ENCODE results near the gene PHF10. TPM values are rescaled to one million over a fixed set of nuclear protein-coding genes. Genes with fewer than 3 reads are reported as not detected.

PHF10 gene
- total RNA-seq, 2 donors from 2014 or later: 27.8 to 33.0 TPM

DNA sequence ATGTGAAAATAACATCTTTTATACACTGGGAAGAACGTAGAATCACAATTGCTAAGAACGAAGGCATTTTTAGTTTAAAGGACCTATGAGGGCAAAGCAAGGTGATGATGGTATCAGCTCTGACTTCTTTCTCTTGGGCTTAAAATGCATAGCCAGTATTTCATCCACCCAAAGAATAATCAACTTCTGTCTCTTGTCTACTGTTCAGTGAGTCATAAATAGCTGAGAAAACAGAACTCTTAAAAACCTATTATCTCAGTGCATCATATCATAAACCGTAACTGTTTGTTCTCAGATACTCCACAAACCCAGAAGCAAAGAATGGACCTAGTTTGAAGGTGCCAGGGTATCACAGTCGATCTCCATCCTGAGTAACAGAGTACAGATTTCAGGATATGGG is 5.2 kb downstream of the PHF10 start:
- Histone ChIP-seq H3K36me3 (replicated peaks in 1 of 2; ENCODE audit: insufficient read depth in 1 of 2, low read depth in 2 of 2) (peaks cover 0 to 11% of the 10 kb centered on the region in 2 donors), H3K27ac (no peak overlapping the region), H3K4me1 (peaks cover 18% of the 10 kb centered on the region), H3K27me3 (no peaks in the 10 kb centered on the region), H3K9me3 (no peaks in the 10 kb centered on the region), H3K4me3 (no peak overlapping the region)
- WGBS, 2 donors: 81 to 83% methylated on average over 4 of the region's 4 CpGs
- intact Hi-C loops (cut with DNase I): no loop called here
- TF ChIP-seq POLR2A (IDR thresholded peaks at IDR 0.05): no peak
- no peak for TF ChIP-seq CTCF (IDR thresholded peaks at IDR 0.05)
- no peak for ATAC-seq
- no peak for DNase-seq

- no peak for ATAC-seq
- DNase-seq: no peak
- Histone ChIP-seq H3K27ac (no peak overlapping the region), H3K27me3 (no peaks in the 10 kb centered on the region), H3K4me1 (no peaks in the 10 kb centered on the region), H3K9me3 (no peaks in the 10 kb centered on the region), H3K4me3 (no peak overlapping the region), H3K36me3 (replicated peaks in 1 of 2; ENCODE audit: insufficient read depth in 1 of 2, low read depth in 2 of 2) (peaks cover 0 to 19% of the 10 kb centered on the region in 2 donors)
- 91 to 93% methylated on average over 9 of the region's 9 CpGs for WGBS, 2 donors
- TF ChIP-seq CTCF (IDR thresholded peaks at IDR 0.05) (no peak), POLR2A (IDR thresholded peaks at IDR 0.05) (no peak)
- intact Hi-C loops (cut with DNase I): no loop called here
Measured at GRCh38 chr6:169714595-169714994, 9.7 kb downstream of the PHF10 start.

GRCh38 chr6:169714178-169714577 is 10.1 kb downstream of the PHF10 start:
- ATAC-seq (no peak), DNase-seq (no peak)
- TF ChIP-seq CTCF (IDR thresholded peaks at IDR 0.05): no peak
- TF ChIP-seq POLR2A (IDR thresholded peaks at IDR 0.05): no peak
- Histone ChIP-seq H3K27me3 (no peaks in the 10 kb centered on the region), H3K4me1 (peaks cover 2% of the 10 kb centered on the region), H3K4me3 (no peak overlapping the region), H3K27ac (no peak overlapping the region), H3K9me3 (no peaks in the 10 kb centered on the region), H3K36me3 (replicated peaks in 1 of 2; ENCODE audit: insufficient read depth in 1 of 2, low read depth in 2 of 2) (peaks cover 0 to 20% of the 10 kb centered on the region in 2 donors)
- intact Hi-C loops (cut with DNase I): no loop called here
- WGBS, 2 donors: 89 to 95% methylated on average over 2 of the region's 2 CpGs

- H3K9me3 ChIP-seq: no peaks in the 10 kb centered on the region
- TF ChIP-seq CTCF (IDR thresholded peaks at IDR 0.05) (no peak), POLR2A (IDR thresholded peaks at IDR 0.05) (no peak)
- peaks cover 7% of the 10 kb centered on the region for H3K4me1 ChIP-seq
- H3K4me3 ChIP-seq: no peak overlapping the region
- no peak overlapping the region for H3K27ac ChIP-seq
- H3K27me3 ChIP-seq: no peaks in the 10 kb centered on the region
- peaks cover 0 to 15% of the 10 kb centered on the region in 2 donors for H3K36me3 ChIP-seq (replicated peaks in 1 of 2; ENCODE audit: insufficient read depth in 1 of 2, low read depth in 2 of 2)
- ATAC-seq: no peak
- 74 to 76% methylated on average over 3 of the region's 3 CpGs for WGBS, 2 donors
- no peak for DNase-seq
- intact Hi-C loops (cut with DNase I): no loop called here
Measured at GRCh38 chr6:169710009-169710408, 14.3 kb downstream of the PHF10 start.

DNA sequence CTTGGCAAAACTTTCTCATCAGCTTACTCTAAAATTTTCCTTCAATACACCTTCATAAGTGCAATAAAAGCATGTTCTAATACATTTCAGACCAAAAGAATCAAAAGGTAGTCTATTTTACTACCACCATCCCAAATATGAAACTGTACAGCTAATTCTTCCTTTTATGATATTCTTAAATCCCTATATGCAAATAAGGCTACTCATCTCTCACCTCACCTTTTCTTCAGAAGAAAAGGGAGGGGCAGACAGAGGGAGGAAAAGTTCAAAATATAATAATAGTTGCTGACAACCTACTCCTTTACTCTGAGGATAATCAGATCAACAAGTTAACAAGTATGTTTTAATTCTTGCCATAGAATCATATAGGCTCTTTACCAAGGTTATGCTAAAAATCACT is 15.0 kb downstream of the PHF10 start:
- peaks cover 0 to 9% of the 10 kb centered on the region in 2 donors for H3K36me3 ChIP-seq (replicated peaks in 1 of 2; ENCODE audit: insufficient read depth in 1 of 2, low read depth in 2 of 2)
- no peaks in the 10 kb centered on the region for H3K27me3 ChIP-seq
- no peaks in the 10 kb centered on the region for H3K9me3 ChIP-seq
- H3K4me1 ChIP-seq: peaks cover 12% of the 10 kb centered on the region
- ATAC-seq (no peak), DNase-seq (no peak)
- no peak overlapping the region for H3K27ac ChIP-seq
- intact Hi-C loops (cut with DNase I): no loop called here
- no peak for TF ChIP-seq POLR2A (IDR thresholded peaks at IDR 0.05)
- TF ChIP-seq CTCF (IDR thresholded peaks at IDR 0.05): no peak
- H3K4me3 ChIP-seq: no peak overlapping the region
